ENCODE data around the gene TSPAN5.
A peak's percentile ranks its signal among the peaks of the same experiment; 100 is the strongest.

The TSPAN5 gene

DNA sequence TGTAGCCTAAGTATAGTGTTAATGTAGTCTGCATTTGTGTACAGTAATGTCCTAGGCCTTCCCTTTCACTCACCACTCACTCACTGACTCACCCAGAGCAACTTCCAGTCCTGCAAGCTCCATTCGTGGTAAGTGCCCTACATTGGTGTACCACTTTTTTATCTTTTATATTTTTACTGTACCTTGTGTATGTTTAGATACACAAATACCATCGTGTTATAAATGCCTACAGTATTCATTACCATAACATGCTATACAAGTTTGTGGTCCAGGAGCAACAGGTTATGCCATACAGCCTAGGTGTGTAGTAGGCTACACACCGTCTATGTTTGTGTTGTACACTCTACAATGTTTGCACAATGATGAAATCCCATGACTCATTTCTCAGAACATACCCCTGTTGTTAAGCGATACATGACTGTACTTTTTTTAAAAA lies 15.4 kb downstream of the TSPAN5 start:
- no peak for DNase-seq

DNA sequence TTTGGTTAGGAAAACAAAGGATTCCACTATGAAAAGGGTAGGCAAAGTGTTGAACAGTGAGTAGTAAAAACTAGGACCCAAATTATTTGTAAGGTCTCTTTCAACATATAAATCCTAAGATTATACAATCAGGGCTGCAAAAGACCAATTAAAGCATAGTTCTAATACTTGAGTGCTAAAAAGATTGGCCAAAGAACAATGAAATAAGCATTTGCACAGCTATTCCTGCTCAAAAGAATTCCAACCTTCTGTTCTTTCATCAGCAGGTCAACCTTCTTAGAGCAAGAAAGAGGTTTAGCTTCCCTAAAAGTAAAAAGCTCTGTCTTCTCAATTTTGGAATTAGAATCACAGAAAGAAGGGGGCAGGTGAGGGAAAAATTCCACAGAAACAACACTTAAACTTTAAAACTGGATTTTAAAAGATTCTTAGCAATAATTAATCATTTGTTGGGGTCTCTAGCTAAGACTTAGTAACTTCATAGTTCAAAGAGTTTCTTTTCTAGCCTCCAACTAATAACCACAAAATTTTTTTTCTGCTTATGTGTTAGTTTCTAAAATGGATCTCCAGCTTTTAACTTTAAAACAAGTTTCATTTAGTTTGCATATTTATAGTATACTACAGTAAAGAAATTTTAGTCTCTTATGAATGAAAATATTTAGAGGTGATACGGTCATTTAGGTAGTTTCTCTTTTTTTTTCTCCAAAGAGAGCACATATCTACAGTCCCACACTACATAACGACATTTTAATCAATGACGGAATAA lies 16.3 kb downstream of the TSPAN5 start:
- DNase-seq = no peak

DNA sequence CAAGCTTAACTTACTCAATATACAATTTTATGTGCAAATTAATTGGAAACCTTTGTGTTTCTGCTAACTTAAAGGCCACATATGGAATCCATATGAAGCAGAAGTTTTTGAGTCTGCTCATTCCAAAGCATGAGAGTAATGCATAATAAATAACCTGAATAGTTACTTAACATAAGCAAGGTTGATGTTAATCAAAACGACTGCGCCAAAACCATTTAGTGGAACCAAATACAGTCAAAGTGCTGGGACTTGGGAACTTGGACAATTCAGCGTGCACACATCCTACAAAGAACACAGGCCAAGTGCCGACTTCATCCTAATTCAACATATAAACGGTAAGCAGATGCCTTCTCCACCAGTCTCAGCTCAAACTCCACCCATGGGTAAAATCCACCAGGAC lies 17.0 kb downstream of the TSPAN5 start:
- no peak for DNase-seq

DNA sequence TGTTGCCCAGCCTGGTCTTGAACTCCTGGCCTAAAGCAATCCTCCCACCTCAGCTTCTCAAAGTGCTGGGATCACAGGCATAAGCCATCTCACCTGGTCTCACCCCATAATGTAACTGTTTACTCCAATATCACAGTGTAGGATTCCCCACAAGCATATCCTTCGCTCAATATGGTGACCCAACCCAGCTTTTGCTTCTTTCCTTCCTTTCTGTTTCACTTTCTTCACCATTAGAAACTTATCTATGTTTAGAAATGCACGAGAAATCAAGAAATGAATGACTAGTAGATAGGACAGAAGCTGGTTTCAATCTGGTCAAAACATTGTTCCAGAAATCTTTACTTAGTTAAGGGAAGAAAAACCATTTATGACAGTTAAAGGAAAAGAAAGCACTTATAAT lies 18.9 kb downstream of the TSPAN5 start:
- DNase-seq = no peak

DNA sequence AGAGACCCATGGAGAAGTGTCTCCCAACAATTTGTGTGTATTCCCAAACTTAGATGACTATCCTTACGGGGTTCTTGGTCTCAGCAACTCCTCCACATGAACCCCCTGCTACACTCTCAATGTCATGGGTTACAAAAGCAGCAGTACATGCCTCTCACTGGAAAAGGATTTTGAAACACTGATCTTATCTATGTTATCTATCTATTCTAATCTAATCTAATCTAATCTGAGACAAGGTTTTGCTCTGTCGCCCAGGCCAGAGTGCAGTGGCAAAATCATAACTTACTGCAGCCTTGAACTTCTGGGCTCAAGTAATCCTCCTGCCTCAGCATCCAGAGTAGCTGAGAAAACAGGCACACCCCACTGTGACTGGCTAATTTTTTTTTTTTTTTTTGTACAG lies 19.3 kb downstream of the TSPAN5 start:
- DNase-seq = no peak

DNA sequence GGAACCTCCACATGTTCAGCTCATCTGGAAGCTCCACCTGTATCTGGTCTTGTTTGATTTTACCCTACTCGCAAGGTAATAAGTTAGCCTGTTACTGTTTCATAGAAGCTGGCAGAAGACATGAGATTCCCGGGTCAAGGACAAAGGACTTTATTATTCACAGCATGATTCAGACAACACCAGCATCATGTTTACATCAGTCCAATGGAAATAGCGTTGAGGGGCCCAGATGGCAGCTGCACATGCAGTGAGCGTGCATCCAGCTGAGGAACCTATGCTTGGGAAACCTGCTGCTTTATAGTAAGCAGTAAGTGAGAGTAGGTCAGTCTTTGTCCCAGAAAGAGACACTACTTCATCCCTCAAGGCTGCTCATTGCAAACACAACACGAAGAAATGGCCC lies 19.8 kb downstream of the TSPAN5 start:
- no peak for DNase-seq

DNA sequence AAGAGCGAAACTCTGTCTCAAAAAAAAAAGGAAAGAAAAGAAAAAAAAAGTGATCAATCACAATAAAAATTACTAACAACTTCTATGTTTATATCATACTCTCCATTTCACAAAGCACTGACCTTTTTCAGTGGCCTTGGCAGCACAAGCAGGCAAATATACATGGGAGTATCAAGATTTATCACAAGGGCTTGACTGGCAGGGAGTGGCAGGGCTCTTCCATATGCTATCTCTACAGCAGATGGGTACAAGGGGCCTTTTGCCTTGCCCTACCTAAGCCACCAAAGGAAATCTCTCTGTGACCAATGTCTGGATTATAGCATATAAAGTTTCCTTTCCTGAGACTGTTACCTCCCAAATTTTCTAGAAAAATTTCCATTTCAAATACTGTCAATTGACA lies 24.4 kb downstream of the TSPAN5 start:
- no peak for DNase-seq

DNA sequence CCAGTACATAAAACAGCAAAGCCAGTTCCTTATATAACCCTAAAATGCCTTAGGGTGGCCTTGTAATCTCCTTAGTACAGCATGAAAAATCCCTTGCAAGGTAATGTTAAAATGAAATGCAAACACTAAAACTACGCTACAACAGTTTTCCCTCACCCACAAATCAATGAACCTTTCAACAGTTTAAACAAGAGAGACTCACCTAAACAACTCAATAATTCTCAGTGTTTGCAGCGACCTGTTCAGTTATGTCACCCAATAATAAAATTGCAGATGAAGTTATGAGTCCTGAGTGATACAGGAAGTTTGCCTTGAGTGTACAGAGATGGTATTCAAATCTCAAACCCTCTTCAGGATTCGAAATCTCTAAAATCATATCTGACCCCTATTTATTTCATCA lies 25.3 kb downstream of the TSPAN5 start:
- DNase-seq = no peak

DNA sequence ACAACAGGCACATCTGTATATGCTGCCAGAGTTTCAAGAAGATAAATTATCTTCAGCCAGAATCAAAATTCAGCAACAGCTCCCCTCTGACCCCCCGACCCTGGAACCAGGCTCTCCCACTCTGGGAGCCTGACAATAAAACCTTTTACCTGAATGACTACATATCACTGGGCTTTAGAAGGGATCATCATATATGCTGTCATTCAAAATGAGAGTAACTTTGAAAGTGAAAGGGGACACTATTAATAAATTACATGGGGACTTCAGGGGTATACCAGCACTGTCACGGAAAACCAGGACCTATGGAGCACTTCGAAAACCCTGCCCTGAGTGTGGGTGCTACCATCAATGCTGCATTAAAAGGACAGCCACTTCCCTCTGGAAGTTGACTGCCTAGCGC lies 26.2 kb downstream of the TSPAN5 start:
- DNase-seq = no peak

DNA sequence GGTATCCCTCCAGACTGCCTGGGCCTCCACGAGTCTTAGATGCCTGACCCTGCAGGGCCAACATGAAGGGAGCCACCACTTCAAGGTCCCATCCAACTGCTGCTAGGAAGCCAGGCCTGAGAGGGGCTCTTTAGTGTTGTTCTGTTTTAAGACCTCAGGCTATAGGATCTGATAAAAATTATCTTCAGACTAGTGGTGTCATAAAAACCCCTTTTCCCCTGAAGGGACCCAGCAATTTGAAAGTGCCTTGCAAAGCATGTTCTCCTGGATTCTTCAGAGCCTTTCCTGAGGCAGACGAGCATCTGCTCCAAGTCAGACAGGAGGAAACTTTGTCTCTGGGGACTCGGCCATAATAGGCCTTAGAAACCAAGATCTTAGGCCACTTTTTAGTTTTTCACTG lies 26.9 kb downstream of the TSPAN5 start:
- no peak for DNase-seq

DNA sequence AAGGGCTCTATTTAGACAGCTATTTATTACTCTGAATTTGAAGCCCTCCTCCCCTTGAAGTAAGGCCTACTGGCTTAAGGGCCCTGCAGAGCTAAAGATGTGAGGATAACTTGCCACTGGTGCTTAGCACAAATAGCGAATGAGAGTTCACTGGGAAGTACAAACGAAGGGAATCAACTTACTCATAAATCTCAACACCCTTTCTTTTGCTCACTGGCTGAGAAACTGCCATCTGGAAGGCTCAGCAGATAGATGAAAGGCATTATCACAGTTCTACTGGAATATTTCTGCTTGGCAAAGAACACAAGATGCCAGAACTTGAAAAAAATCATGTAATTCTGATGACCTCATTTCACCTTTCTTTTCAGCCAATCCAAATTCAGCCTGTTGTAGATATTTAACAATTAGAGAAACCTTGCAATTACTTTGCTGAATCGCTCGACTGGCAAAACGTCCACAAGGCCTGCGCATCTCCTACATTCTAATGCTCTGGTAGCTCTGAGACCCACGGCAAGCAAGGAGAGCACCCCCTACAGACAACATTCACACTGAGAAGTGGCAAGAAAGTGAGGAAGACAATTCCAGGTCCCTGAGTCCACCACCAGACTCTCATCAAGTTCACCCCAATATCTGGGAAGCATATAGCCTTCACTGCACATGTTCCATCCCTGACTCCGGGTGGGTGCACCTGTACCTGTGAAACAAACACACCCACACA lies 27.5 kb downstream of the TSPAN5 start:
- DNase-seq = no peak

DNA sequence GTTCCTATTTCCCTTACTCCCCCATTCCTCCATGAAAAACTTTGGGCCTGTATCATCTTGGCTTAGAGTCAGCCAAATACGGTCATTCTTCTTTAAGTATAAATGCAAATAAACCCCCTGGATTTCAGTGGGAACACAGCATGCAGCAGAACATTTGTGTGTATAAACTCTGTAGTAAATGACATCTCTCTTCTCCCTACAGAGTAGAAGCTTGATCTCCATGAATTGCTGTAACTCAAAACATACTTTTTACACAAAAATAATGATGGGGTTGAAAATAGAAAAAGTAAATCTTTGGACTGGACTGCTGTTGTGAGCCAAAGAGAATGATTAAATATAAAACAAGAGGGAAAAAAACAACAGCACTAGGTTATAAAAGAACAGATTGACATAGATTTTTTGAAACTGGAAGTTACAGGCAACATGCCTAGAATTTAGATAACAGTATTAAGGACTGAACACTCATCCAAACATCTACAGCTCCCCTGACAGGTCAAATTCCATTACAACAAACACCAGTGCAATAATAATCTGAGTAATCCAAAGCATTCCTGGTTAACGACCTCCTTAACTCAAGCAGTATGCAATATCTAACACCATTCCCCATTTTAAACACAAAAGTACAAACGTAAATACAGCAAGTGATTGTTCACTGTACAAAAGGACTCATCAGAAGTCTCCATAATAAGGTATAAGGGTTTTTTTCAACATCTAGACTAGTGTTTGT lies 30.7 kb downstream of the TSPAN5 start:
- no peak for DNase-seq

DNA sequence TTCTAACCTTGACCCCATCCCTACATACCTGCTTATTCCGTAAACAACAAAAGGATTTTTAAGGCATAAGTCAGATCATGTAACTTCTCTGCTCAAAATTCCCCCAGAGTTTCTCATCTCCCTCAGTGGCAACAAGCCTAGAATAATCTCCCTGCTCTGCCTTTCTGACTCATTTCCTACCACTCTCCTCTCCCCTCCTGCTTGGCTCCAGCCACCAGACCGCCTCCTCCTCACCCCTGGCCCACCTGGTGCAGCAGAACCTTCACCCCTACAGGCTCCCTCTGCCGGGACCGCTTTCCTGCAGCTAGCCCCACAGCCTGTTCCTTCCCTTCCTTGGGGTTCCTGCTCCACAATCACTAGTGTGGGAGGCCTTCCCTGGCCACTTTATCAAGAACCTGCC lies 32.1 kb downstream of the TSPAN5 start:
- peak in 1 of 2 donors; percentile 64 for DNase-seq

DNA sequence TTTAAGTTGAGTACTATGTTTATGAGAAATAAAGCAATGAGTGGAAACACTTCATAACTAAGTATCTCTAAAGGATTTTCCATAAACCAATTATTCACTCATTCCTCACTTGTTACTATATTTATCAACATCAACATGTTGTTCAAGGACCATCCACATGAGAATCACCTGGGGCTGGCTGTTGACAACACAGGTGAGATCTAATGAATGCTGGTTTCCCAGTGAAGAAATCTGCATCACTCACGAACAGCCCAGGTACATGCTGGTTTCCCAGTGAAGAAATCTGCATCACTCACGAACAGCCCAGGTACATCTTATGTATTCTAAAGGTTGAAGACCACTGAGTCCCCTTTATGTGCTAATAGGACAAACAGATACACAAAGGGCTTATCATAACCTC lies 32.5 kb downstream of the TSPAN5 start:
- DNase-seq = no peak

DNA sequence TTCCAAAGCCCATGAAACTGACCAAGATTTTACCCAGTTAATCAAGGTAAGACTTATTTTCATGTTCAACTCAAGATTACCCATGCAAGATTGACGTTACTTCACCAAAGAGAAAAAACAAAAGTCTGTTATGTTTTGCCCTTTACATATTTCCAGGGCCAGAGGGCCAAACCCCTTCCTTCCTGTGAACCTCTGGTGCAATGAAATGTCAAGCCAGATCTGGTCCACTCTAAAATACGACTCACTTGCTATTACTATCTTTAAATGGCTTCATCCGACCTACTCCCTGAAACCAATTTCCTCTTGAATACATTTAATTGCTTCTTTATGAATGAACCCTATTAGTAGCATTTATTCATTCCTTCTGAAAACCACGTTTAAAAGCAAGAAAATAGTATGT lies 33.0 kb downstream of the TSPAN5 start:
- DNase-seq = no peak

DNA sequence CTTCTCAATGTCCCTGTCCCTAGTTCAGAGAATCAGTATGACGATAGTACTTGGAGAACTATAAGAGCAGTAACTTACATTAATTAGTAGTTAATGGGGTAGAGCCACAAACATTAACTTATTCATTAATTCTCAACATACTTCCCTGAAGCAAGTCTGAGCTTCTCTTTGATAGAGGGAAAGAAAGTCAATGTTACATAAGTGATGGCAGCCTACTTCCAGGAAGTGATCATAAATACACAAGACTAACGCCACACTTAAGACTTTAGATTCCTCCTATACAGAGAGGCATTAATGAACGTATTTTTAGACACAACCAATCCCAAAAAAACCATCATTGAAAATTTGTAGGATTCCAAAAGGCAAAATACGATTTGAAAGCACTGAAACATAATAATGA lies 33.8 kb downstream of the TSPAN5 start:
- DNase-seq = no peak

DNA sequence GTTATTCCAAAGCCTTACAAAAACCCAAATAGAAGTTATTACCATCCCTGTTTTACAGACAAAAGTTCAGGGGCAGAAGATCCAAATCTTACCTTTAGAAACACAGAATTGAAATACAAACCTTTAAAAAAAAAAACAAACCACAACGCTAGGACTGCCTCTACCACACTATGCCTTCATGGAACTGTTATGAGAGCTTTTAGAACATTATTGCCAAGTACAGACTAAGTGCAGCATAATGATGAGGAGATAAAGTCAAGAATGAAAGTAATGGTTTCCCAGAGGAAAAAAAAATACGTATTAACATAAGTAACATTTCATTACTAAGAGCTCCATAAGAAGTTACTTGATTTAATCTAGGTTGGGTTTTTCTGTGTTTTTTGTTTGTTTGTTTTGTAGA lies 34.3 kb downstream of the TSPAN5 start:
- no peak for DNase-seq

DNA sequence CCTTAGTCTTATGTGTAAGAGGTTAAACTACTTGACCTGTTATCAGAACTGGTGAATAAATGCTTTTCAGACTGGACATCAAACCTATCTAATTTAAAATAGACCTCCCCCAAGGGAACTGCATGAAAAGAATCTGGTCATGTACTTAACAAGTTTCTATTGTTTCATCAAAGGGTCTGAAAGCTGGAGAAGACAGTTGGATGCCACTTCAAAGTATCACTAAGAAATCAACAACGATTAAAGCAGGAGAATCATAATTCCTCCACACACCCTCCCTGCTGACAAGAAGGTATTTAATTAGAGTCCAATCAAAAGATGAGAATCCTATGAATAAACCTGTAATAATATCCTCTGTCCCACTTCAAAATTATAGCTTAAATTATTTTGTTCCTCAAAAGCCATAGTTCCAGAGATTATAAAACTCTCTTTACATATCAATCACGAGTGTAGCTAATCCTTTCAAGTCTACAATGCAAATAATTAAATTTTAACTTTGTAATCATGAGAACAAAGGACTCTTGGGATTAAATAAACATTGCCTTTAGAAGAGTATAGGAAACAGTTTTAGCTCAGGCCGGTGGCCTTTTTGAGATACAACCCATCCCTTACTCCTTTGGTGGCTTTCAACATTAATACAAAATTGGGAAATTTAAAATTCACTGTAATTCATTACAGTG lies 35.1 kb downstream of the TSPAN5 start:
- no peak for DNase-seq

DNA sequence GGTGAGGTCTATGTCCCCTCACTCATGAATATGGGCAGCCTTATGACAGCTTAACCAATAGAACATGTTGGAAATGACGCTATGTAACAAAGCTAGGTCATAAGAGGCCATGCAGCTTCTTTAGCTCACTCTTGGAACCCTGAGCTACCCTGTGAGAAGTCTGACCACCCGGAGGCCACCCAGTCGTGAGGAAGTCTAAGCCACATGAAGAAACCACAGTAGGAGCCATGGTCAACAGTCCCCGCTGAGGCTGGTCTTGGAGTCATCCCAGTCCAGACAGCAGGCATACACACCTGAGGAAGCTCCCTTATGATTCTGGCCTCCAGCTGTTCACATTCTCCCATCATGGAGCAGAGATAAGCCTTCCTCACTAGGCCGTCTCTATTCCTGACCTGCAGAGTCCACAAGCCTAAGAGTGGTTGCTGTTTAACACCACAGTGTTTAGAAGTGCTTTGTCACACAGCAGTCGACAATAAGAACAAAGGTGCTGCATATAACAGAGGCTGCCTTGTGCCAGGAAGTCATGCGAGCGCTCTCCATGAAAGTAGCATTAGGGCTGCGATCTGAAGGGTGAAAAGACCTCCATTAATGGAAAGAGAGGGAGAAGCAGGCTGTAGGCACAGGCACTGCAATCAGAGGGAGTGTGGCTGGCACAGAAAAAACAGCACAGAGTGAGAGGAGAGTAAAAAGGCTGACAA lies 38.2 kb downstream of the TSPAN5 start:
- DNase-seq = no peak

DNA sequence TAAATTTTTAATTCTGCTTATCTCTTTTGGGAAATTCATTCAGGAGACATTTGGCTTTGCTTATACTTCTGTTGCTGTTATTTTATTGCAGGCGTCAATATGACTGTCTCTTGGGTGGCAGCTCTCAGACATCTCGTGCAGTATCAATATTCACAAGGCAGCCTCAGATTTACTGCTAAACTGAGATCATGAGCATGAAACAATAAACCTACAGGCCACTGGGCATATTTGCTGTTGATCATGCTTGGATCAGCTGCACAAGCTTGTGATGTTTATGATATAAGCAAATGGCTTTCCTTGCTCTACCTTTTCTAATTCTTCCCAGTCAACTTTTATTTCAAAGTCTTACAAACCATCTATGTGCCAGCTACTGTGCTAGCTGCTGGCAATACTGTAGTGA lies 39.2 kb downstream of the TSPAN5 start:
- DNase-seq = no peak

DNA sequence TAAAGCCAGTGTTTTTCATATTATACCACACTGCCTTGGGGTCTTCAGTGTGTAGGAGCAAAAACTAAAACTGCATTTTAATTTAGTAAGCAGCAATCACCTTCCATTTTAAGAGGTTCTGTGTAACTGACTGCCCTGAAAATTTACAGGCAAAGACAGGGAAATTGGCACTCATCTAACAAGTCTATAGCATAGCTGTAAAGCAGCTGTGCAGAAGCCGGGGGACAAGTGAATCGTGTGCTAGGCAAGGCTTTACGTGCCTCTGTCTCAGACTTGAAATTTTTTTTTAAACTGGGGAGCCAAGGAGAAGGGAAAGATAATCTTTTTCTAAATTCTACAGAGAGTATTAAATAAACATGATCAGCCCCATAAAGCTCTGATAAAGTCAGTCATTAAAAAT lies 39.7 kb downstream of the TSPAN5 start:
- DNase-seq = no peak

DNA sequence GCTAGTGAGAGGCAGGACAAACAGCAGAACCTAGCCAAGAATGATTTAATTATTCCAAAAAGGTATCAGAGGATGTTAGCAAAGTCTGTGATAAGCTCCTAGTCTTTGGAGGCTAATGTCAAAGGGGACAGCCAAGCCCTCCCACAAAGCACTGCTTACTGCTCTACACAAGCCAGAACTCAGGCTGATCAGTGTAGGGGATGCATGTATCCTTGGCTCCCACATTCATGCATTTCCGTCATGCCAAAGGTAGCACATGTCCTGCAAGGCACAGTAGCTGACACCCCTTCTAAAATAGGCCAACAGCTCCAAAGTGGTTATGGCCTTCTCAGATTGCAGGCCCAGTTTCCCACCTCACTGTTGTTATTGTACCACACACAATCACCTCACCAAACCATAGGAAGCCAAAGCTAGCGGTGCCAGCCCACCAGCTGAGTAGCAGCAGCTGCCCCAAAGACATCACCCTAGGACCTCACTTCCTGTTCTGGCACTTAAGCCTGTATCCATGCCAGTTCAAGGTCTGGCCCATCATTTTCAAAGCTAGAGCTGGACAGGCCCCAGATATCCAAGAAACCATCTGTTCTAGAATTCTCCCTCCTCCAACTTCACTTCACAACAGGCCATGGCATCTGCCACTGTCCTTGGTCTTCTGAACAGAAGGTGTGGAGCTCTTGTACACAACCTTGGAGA lies 40.9 kb downstream of the TSPAN5 start:
- DNase-seq = no peak

Measured in bone marrow (tissue), 2 donors.